Mucosa of descending colon (tissue), 3 donors: ENCODE results near the gene FRAS1. TPM values are rescaled to one million over a fixed set of nuclear protein-coding genes. Genes with fewer than 3 reads are reported as not detected.

Source experiments
- ATAC-seq: fragments of 200-7000 bp; cut with Tn5 transposase; one replicate; pipeline ENCODE4 v1.9.1; 2020; ENCODE audit warnings: mild to moderate bottlenecking, moderate library complexity
- DNase-seq, 3 donors: peaks; one replicate each; pipeline ENCODE4 v3.0.0-alpha.2; 2020
- H3K36me3 ChIP-seq: fragments of 200-600 bp; one replicate; pipeline ENCODE4 v1.8.0; 2021; ENCODE audit warnings: low read depth, mild to moderate bottlenecking
- H3K4me1 ChIP-seq: fragments of 200-600 bp; one replicate; pipeline ENCODE4 v1.8.0; 2021; ENCODE audit warnings: low read depth, mild to moderate bottlenecking
- H3K4me3 ChIP-seq: fragments of 200-600 bp; one replicate; pipeline ENCODE4 v1.8.0; 2021; ENCODE audit warnings: mild to moderate bottlenecking
- H3K9me3 ChIP-seq: fragments of 200-600 bp; one replicate; pipeline ENCODE4 v1.8.0; 2021; ENCODE audit warnings: mild to moderate bottlenecking
- CTCF ChIP-seq: fragments of 200-600 bp; IDR thresholded peaks from one replicate; pipeline ENCODE4 v1.8.0; 2022; ENCODE audit warnings: antibody characterized with exemption, mild to moderate bottlenecking
- intact Hi-C, 2 donors: fragments of 100-400 bp; cut with DNase I in 1 of 2; cut with micrococcal nuclease in 1 of 2; formaldehyde crosslinking; loops; one replicate each; pipeline versions ENCODE4 v1.11.0 to v1.11.1; 2022; cut with DNase I, micrococcal nuclease
- total RNA-seq, 3 donors: library from RNA; stranded (reverse); fragmentation: NEBNext Ultra II Directional in 2 of 3; extraction: Animal tissue kit (Norgen Biotek cat#: 25700) in 2 of 3; gene quantifications; one replicate each; pipeline versions ENCODE4 v1.2.1 to v1.2.4, GENCODE V29; 2021 to 2023
- donor health status: DM: no; HTN: no; CAD: no; lungs with moderate emphysema.
- donor health status: DM: no; HTN: no; CAD: no.
- donor health status: DM: no; HTN: yes; CAD: no.

Gene FRAS1
- total RNA-seq, 3 donors from 2014 or later: 1.2 to 9.3 (median 2.2) TPM

- DNase-seq (no peak), ATAC-seq (no peak)
- H3K4me3 ChIP-seq: no peak overlapping the region
- no peaks in the 10 kb centered on the region for H3K9me3 ChIP-seq
- intact Hi-C loops: no loop called here
- no peak for TF ChIP-seq CTCF
- H3K36me3 ChIP-seq: no peaks in the 10 kb centered on the region
- no peaks in the 10 kb centered on the region for H3K4me1 ChIP-seq
Measured at GRCh38 chr4:78032929-78033328, 24.2 kb upstream of the FRAS1 start.

- H3K36me3 ChIP-seq: no peaks in the 10 kb centered on the region
- ATAC-seq: no peak
- DNase-seq: no peak
Measured at GRCh38 chr4:78033861-78034260, 23.3 kb upstream of the FRAS1 start.

DNA sequence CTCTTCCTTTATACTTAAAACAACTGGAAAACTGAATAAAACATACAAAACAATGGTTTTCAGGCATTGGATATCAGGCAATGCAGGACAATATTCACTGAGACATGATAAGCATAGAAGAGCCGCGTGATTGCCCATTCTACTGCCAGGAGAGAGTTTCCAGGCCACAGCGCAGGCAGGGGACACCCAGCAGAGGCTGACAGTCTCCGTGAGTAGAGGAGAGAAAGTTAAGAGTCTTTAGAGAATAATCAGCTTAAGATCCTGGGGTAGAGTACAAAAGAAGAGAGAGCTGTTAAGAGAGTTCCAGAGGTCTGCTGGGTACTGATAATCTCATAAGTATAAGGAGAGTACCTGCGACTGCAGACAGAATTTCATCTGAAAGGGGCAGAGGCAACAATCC, 18.4 kb upstream of the FRAS1 start:
- no peaks in the 10 kb centered on the region for H3K4me1 ChIP-seq
- H3K9me3 ChIP-seq: no peaks in the 10 kb centered on the region
- H3K4me3 ChIP-seq: no peak overlapping the region
- no peaks in the 10 kb centered on the region for H3K36me3 ChIP-seq
- no peak for TF ChIP-seq CTCF
- intact Hi-C loops: no loop called here
- ATAC-seq (no peak), DNase-seq (no peak)

More at GRCh38 chr4:78033861-78034260, 23.3 kb upstream of the FRAS1 start:
- H3K9me3 ChIP-seq: no peaks in the 10 kb centered on the region
- no peak overlapping the region for H3K4me3 ChIP-seq
- no peaks in the 10 kb centered on the region for H3K4me1 ChIP-seq
- intact Hi-C loops: no loop called here
- no peak for TF ChIP-seq CTCF

GRCh38 chr4:78039678-78040077, 17.4 kb upstream of the FRAS1 start:
- H3K36me3 ChIP-seq: no peaks in the 10 kb centered on the region
- no peak for DNase-seq
- H3K4me3 ChIP-seq: no peak overlapping the region
- intact Hi-C loops: no loop called here
- no peaks in the 10 kb centered on the region for H3K9me3 ChIP-seq
- no peaks in the 10 kb centered on the region for H3K4me1 ChIP-seq
- ATAC-seq: no peak
- TF ChIP-seq CTCF: no peak

- Histone ChIP-seq H3K4me1 (no peaks in the 10 kb centered on the region), H3K4me3 (no peak overlapping the region), H3K36me3 (no peaks in the 10 kb centered on the region), H3K9me3 (no peaks in the 10 kb centered on the region)
- no peak for ATAC-seq
- DNase-seq: no peak
- intact Hi-C loops: no loop called here
- no peak for TF ChIP-seq CTCF
Measured at GRCh38 chr4:78040431-78040830, 16.7 kb upstream of the FRAS1 start.

DNA sequence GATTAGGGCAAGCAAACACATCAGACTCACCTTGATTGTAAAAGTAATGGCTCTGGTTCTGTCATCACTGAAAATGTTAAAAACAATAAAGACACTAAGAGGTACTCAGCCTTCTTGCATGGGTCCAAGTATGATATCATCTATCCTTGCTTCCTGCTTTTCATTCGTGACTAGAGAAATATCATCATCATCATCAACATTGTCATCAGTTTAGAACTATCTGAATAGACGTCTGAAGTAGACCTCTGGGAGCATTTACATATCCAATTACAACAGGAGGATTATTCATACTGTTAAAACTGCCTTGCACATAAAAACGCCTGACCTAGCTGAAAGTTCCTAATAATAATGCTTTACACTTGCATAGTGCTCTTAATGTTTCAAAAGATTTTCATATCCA, 9.8 kb upstream of the FRAS1 start:
- no peaks in the 10 kb centered on the region for H3K9me3 ChIP-seq
- no peak for TF ChIP-seq CTCF
- ATAC-seq (no peak), DNase-seq (no peak)
- intact Hi-C loops: no loop called here
- no peaks in the 10 kb centered on the region for H3K4me1 ChIP-seq
- no peak overlapping the region for H3K4me3 ChIP-seq
- H3K36me3 ChIP-seq: no peaks in the 10 kb centered on the region
